Adrenal gland (tissue), 5 donors: ENCODE results near the gene MTRF1L.

Experiments used
- CTCF ChIP-seq, 6 experiments: fragments of 450-650 bp in 4 of 6; fragments of 200-600 bp in 2 of 6; sonication (generic) in 1 of 6; IDR thresholded peaks; 1 replicate in 5 of 6; 2 replicates in 1 of 6; pipeline versions ENCODE4 v1.5.1 to v1.8.0; 2016 to 2021; ENCODE audit warnings: antibody characterized with exemption in 6 of 6, mild to moderate bottlenecking in 2 of 6, moderate library complexity in 1 of 6
- POLR2A ChIP-seq, 2 donors: fragments of 450-650 bp; IDR thresholded peaks; one replicate each; pipeline ENCODE4 v1.6.1; 2017; ENCODE audit warnings: antibody characterized with exemption in 2 of 2, mild to moderate bottlenecking in 2 of 2, moderate library complexity in 1 of 2
- donor health status: DM: no; HTN: no; CAD: no.

GRCh38 chr6:153031335-153031955 lies 28.9 kb upstream of the MTRF1L start:
- TF ChIP-seq CTCF (IDR thresholded peaks at IDR 0.05) (no peak), POLR2A (IDR thresholded peaks at IDR 0.05) (no peak)
